NB4 (cell line): Measurements from ENCODE around the gene CALHM3.

Source experiments
- DNase-seq: peaks from one replicate; pipeline ENCODE4 v3.0.0; 2010; ENCODE audit warnings: low read depth
- H3K4me3 ChIP-seq: one replicate; pipeline ENCODE4 v1.5.1; 2011; ENCODE audit warnings: mild to moderate bottlenecking, low read depth, low read length, moderate library complexity
- MAX ChIP-seq: IDR thresholded peaks from 2 replicates; pipeline ENCODE4 v1.6.1; 2011; ENCODE audit warnings: low read depth, low read length
- MYC ChIP-seq: IDR thresholded peaks from 2 replicates; pipeline ENCODE4 v1.6.1; 2011; ENCODE audit warnings: low read depth, low read length
- POLR2A ChIP-seq: IDR thresholded peaks from 2 replicates; pipeline ENCODE4 v1.6.1; 2011; ENCODE audit warnings: mild to moderate bottlenecking; ENCODE audit not compliant: insufficient read length; ENCODE audit errors: extremely low read depth
- TF ChIP-seq, protein P1 (sequence below): IDR thresholded peaks from one replicate; pipeline ENCODE4 v1.5.1; 2012; ENCODE audit warnings: low read depth, low read length

The CALHM3 gene

GRCh38 chr10:103444478-103444877, 34.6 kb downstream of the CALHM3 start:
- DNase-seq: no peak
- TF ChIP-seq, protein P1, sequence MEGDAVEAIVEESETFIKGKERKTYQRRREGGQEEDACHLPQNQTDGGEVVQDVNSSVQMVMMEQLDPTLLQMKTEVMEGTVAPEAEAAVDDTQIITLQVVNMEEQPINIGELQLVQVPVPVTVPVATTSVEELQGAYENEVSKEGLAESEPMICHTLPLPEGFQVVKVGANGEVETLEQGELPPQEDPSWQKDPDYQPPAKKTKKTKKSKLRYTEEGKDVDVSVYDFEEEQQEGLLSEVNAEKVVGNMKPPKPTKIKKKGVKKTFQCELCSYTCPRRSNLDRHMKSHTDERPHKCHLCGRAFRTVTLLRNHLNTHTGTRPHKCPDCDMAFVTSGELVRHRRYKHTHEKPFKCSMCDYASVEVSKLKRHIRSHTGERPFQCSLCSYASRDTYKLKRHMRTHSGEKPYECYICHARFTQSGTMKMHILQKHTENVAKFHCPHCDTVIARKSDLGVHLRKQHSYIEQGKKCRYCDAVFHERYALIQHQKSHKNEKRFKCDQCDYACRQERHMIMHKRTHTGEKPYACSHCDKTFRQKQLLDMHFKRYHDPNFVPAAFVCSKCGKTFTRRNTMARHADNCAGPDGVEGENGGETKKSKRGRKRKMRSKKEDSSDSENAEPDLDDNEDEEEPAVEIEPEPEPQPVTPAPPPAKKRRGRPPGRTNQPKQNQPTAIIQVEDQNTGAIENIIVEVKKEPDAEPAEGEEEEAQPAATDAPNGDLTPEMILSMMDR: no peak
- TF ChIP-seq POLR2A (no peak), MAX (no peak), MYC (no peak)
- no peak overlapping the region for H3K4me3 ChIP-seq

DNA sequence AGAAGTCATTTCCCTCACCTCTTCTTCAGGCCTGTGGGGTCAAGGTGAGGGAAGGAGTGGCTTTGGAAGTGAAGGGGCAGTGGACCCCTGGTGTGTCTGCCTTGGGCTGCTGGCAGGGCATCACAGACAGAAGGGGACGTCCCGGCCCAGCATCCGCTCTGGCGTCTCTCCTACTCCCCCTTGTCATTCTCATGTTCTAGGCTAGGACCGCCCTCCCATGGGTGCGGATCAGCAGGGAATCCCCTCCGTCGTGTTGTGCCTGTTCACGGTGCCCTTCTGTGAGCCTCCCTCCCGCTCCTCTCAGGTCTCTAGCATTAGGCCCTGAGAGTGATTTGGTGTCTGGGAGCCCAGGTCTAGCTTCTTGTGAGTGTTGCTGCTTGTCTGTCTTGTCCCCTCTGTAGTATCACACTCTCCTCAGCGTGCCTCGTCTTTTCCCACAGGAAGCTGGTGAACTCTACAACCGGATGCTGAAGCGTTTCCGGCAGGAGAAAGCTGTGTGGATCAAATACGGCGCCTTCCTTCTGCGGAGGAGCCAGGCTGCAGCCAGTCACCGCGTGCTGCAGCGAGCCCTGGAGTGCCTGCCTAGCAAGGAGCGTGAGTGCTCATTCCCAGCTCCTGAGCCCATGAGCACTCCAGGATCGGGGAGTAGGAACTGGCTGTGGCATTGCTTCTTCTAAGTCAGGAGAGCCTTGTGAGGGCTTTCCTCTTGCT, 35.4 kb downstream of the CALHM3 start:
- no peak overlapping the region for H3K4me3 ChIP-seq
- TF ChIP-seq MYC (no peak), POLR2A (no peak), MAX (no peak)
- TF ChIP-seq, protein P1: no peak
- no peak for DNase-seq

GRCh38 chr10:103442031-103442461, 37.0 kb downstream of the CALHM3 start:
- H3K4me3 ChIP-seq: no peak overlapping the region
- TF ChIP-seq MAX: no peak
- DNase-seq: no peak

DNA sequence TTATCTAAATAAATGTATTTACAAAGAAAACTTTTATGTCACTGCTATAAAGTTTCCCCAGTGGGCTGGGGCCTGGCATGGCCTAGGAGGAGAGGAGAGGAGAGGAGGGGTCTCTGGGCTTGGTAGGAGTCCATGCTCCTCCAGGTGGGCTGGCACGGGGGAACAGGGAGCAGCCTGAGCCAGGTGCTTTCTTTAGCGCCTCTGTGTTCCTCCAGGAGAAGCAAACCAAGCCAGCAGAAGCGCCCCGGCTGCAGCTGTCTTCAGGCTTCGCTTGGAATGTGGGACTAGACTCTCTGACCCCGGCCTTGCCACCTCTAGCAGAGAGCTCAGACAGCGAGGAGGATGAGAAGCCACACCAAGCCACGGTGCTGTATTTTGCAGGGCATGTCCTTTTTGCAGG, 37.4 kb downstream of the CALHM3 start:
- TF ChIP-seq, protein P1: no peak
- TF ChIP-seq POLR2A (no peak), MYC (no peak), MAX (no peak)
- DNase-seq: no peak
- no peak overlapping the region for H3K4me3 ChIP-seq

DNA sequence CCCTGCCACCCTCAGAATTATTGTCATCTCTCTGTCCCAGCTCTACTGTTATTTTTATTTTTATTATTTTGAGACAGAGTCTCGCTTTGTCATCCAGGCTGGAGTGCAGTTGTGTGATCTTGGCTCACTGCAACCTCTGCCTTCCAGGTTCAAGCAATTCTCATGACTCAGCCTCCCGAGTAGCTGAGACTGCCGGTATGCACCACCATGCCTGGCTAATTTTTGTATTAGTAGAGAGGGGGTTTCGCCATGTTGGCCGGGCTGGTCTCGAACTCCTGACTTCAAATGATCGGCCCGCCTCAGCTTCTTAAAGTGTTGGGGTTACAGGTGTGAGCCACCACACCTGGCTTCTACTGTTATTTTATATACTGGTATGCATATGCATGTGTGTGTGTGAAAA, 37.8 kb downstream of the CALHM3 start:
- no peak for DNase-seq
- no peak overlapping the region for H3K4me3 ChIP-seq
- TF ChIP-seq, protein P1: no peak
- TF ChIP-seq MYC: no peak

GRCh38 chr10:103440416-103440815, 38.6 kb downstream of the CALHM3 start:
- H3K4me3 ChIP-seq: no peak overlapping the region
- TF ChIP-seq MAX (no peak), MYC (no peak), POLR2A (no peak)
- TF ChIP-seq, protein P1: no peak
- DNase-seq: no peak
